SK-N-MC (cell line): Measurements from ENCODE around the gene PPAN.

Experiments
- EZH2 ChIP-seq: fragments of 200-600 bp; sonication (generic); IDR thresholded peaks from one replicate; pipeline ENCODE4 v1.6.1; 2017; ENCODE audit warnings: antibody characterized with exemption
- FOXP2 ChIP-seq: optimal IDR thresholded peaks from 2 replicates; pipeline ENCODE3; 2011; ENCODE audit warnings: mild to moderate bottlenecking, moderate library complexity; ENCODE audit not compliant: insufficient read depth; ENCODE audit errors: extremely low read length, control extremely low read depth
- POLR2AphosphoS5 ChIP-seq: IDR thresholded peaks from 2 replicates; pipeline ENCODE4 v1.6.1; 2012; ENCODE audit warnings: mild to moderate bottlenecking, low read depth, low read length, borderline replicate concordance

- TF ChIP-seq POLR2AphosphoS5 (peak; percentile 64), EZH2 (no peak), FOXP2 (no peak)
These were observed 6.0 kb downstream of the PPAN start for GRCh38 chr19:10112037-10112761.
